ENCODE data around the gene MINDY4.

The MINDY4 gene

DNA sequence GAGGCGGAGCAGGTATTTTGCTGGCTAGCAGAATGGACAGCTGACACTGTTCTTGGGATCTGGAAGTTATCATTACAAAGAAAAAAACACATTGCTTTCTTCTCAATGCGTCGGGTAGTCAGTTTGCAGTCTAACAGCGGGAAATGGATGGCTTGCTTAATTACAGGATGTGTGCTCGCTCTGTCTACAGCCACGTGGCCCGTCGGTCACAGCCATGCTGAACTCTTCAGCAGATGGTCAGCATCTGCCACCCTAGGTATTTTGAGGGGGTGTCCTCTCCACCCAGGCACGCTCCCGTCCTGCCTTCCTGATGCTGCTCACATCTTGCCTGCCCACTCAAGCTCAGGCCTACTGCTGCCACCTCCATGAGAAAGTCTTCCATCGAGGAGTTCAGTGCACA is 39.6 kb upstream of the MINDY4 start:
- Histone ChIP-seq H3K27ac (ENCODE audit: low read length) (no peak overlapping the region), H3K4me1 (ENCODE audit: control insufficient read depth, insufficient read depth, low read length) (0 out of 2 replicates have a peak, but pooled peaks cover 2% of the 10 kb centered on the region), H3K9me3 (ENCODE audit: control insufficient read depth, insufficient read depth, low read length) (no peaks in the 10 kb centered on the region), H3K4me3 (ENCODE audit: low read length) (no peak overlapping the region), H3K27me3 (ENCODE audit: control insufficient read depth, insufficient read depth, low read length) (no peaks in the 10 kb centered on the region), H3K36me3 (ENCODE audit: control insufficient read depth, insufficient read depth, low read length) (no peaks in the 10 kb centered on the region)
- DNase-seq (ENCODE audit: low read depth, low spot score), result no peak
- WGBS (ENCODE audit: insufficient coverage, insufficient read length), result no CpG with 5 or more reads among the region's 11 CpGs

DNA sequence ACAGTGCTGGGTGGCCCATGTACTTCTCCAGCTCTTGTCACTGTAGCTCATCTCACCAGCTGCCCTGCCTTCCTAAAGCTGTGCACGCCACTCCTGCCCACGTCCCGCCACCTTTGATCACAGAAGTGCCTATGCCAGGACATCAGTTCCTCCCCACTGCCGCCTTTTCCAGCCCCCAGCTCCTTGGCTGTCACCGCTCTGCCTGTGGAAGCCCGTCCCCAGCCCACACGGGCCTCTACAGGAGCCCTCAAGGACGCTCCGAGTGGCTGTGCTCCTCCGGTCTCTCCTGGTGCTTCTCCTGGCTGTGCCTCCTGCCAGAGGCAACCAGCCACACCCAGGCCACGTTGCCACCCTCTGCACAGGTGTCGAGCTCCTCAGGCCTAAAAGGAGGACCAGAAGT is 38.6 kb upstream of the MINDY4 start:
- no peak overlapping the region for H3K4me3 ChIP-seq (ENCODE audit: low read length)
- WGBS (ENCODE audit: insufficient coverage, insufficient read length), result no CpG with 5 or more reads among the region's 12 CpGs
- H3K4me1 ChIP-seq (ENCODE audit: control insufficient read depth, insufficient read depth, low read length), result no peaks in the 10 kb centered on the region
- H3K9me3 ChIP-seq (ENCODE audit: control insufficient read depth, insufficient read depth, low read length), result no peaks in the 10 kb centered on the region
- DNase-seq (ENCODE audit: low read depth, low spot score), result no peak
- H3K36me3 ChIP-seq (ENCODE audit: control insufficient read depth, insufficient read depth, low read length), result no peaks in the 10 kb centered on the region
- no peaks in the 10 kb centered on the region for H3K27me3 ChIP-seq (ENCODE audit: control insufficient read depth, insufficient read depth, low read length)
- no peak overlapping the region for H3K27ac ChIP-seq (ENCODE audit: low read length)

DNA sequence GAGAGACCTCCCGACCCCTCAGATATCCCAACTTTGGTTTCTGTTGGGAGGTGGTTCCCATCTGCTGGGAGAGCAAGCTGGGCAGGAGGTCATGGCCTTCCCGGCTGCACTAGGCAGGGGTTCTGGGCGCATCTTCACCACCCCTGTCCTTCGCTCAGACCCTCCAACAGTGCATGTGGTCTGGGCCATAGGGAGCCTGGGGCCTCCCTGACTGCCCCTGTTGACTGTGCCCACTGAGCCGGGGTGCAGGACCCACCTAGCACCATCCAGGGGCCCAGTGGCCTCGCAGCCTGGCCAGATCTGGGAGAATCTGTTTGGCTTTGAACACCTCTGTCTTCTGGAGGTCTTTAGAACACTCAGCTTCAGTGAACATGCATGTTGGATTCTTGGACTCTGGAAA is 38.0 kb upstream of the MINDY4 start:
- Histone ChIP-seq H3K27ac (ENCODE audit: low read length) (no peak overlapping the region), H3K27me3 (ENCODE audit: control insufficient read depth, insufficient read depth, low read length) (no peaks in the 10 kb centered on the region), H3K4me1 (ENCODE audit: control insufficient read depth, insufficient read depth, low read length) (no peaks in the 10 kb centered on the region), H3K4me3 (ENCODE audit: low read length) (no peak overlapping the region), H3K36me3 (ENCODE audit: control insufficient read depth, insufficient read depth, low read length) (no peaks in the 10 kb centered on the region), H3K9me3 (ENCODE audit: control insufficient read depth, insufficient read depth, low read length) (no peaks in the 10 kb centered on the region)
- no peak for DNase-seq (ENCODE audit: low read depth, low spot score)
- WGBS (ENCODE audit: insufficient coverage, insufficient read length), result no CpG with 5 or more reads among the region's 6 CpGs

DNA sequence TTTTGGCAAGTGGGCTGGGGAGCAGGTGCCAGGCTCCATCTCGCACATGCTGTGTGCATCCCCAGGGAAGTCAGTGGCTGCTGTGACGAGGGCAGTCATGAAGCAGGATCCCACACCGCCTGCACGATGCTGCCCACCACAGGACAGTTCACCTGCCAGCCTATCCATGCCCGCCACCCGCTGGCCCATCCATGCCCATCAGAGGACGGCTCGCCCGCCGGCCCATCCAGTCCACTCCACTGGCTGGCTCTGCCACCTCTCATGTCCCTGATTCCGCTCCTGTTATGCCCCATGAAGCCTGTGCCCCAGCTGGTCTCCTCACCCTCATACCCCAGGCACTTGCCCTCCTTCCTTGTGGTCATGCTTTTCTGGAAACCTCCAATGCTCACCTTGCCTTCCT is 37.5 kb upstream of the MINDY4 start:
- no peak overlapping the region for H3K4me3 ChIP-seq (ENCODE audit: low read length)
- no peaks in the 10 kb centered on the region for H3K36me3 ChIP-seq (ENCODE audit: control insufficient read depth, insufficient read depth, low read length)
- no CpG with 5 or more reads among the region's 11 CpGs for WGBS (ENCODE audit: insufficient coverage, insufficient read length)
- no peak for DNase-seq (ENCODE audit: low read depth, low spot score)
- no peaks in the 10 kb centered on the region for H3K9me3 ChIP-seq (ENCODE audit: control insufficient read depth, insufficient read depth, low read length)
- H3K27me3 ChIP-seq (ENCODE audit: control insufficient read depth, insufficient read depth, low read length), result no peaks in the 10 kb centered on the region
- H3K27ac ChIP-seq (ENCODE audit: low read length), result no peak overlapping the region
- H3K4me1 ChIP-seq (ENCODE audit: control insufficient read depth, insufficient read depth, low read length), result no peaks in the 10 kb centered on the region

DNA sequence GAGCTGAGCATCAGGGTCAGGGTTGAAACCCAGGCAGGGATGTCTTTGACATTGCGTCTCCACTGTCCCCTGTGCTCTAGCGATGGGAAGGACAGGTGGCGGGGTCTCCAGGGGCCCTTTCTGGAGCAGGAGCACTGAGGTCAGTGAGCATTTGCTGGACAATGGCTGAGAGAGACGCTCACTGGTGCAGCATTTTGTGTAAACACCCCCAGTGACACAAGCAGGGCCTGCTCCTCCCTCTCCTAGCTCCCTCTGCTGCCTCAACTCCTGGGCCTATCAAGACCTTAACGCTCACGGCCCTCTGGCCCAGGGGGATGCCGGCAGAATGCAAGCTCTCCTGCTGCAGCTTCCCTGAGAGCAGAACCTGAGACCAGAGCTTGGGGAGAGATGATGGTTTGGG is 36.7 kb upstream of the MINDY4 start:
- Histone ChIP-seq H3K9me3 (ENCODE audit: control insufficient read depth, insufficient read depth, low read length) (no peaks in the 10 kb centered on the region), H3K36me3 (ENCODE audit: control insufficient read depth, insufficient read depth, low read length) (no peaks in the 10 kb centered on the region), H3K4me1 (ENCODE audit: control insufficient read depth, insufficient read depth, low read length) (no peaks in the 10 kb centered on the region), H3K27me3 (ENCODE audit: control insufficient read depth, insufficient read depth, low read length) (no peaks in the 10 kb centered on the region), H3K4me3 (ENCODE audit: low read length) (no peak overlapping the region), H3K27ac (ENCODE audit: low read length) (no peak overlapping the region)
- DNase-seq (ENCODE audit: low read depth, low spot score), result no peak
- no CpG with 5 or more reads among the region's 7 CpGs for WGBS (ENCODE audit: insufficient coverage, insufficient read length)

DNA sequence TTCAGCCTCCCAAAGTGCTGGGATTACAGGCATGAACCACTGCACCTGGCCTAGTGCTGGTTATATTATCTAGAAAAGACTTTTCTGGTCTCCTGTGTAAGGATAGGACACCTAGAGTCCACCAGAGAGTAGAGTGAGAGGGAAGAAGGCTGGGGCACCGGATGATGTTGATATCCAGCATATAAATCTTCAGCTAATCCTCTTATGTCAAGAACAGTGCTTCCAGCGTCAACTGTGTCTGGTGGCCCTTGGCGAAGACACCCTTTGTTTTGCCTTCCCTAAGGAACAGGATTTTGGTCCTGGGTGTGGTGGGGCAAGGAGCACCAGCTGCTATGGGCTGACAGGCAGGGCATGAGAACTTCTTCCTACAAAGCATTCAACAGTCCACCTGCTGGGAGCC is 35.6 kb upstream of the MINDY4 start:
- H3K27ac ChIP-seq (ENCODE audit: low read length), result no peak overlapping the region
- no peak overlapping the region for H3K4me3 ChIP-seq (ENCODE audit: low read length)
- H3K9me3 ChIP-seq (ENCODE audit: control insufficient read depth, insufficient read depth, low read length), result no peaks in the 10 kb centered on the region
- no CpG with 5 or more reads among the region's 3 CpGs for WGBS (ENCODE audit: insufficient coverage, insufficient read length)
- DNase-seq (ENCODE audit: low read depth, low spot score), result no peak
- H3K4me1 ChIP-seq (ENCODE audit: control insufficient read depth, insufficient read depth, low read length), result no peaks in the 10 kb centered on the region
- H3K36me3 ChIP-seq (ENCODE audit: control insufficient read depth, insufficient read depth, low read length), result no peaks in the 10 kb centered on the region
- H3K27me3 ChIP-seq (ENCODE audit: control insufficient read depth, insufficient read depth, low read length), result no peaks in the 10 kb centered on the region

DNA sequence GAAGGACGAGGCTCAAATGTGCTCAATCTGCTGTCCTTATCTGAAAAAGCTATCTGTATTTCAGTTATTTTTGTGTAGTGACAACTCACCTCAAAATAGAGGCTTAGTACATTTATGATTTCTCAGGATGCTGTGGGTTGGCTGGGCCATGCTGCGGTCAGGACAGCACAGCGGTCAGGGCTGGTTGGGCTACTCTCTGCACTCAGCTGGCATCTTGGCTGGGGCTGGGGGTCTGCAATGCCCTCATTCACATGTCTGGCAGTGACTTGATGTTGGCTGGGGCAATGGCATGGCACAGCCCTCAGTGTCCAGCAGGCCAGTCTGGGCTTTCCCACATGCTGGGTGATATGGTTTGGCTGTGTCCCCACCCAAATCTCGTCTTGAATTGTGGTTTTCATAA is 34.9 kb upstream of the MINDY4 start:
- Histone ChIP-seq H3K4me3 (ENCODE audit: low read length) (no peak overlapping the region), H3K27me3 (ENCODE audit: control insufficient read depth, insufficient read depth, low read length) (no peaks in the 10 kb centered on the region), H3K9me3 (ENCODE audit: control insufficient read depth, insufficient read depth, low read length) (no peaks in the 10 kb centered on the region), H3K4me1 (ENCODE audit: control insufficient read depth, insufficient read depth, low read length) (no peaks in the 10 kb centered on the region), H3K27ac (ENCODE audit: low read length) (no peak overlapping the region), H3K36me3 (ENCODE audit: control insufficient read depth, insufficient read depth, low read length) (no peaks in the 10 kb centered on the region)
- DNase-seq (ENCODE audit: low read depth, low spot score), result no peak
- no CpG with 5 or more reads among the region's 4 CpGs for WGBS (ENCODE audit: insufficient coverage, insufficient read length)

DNA sequence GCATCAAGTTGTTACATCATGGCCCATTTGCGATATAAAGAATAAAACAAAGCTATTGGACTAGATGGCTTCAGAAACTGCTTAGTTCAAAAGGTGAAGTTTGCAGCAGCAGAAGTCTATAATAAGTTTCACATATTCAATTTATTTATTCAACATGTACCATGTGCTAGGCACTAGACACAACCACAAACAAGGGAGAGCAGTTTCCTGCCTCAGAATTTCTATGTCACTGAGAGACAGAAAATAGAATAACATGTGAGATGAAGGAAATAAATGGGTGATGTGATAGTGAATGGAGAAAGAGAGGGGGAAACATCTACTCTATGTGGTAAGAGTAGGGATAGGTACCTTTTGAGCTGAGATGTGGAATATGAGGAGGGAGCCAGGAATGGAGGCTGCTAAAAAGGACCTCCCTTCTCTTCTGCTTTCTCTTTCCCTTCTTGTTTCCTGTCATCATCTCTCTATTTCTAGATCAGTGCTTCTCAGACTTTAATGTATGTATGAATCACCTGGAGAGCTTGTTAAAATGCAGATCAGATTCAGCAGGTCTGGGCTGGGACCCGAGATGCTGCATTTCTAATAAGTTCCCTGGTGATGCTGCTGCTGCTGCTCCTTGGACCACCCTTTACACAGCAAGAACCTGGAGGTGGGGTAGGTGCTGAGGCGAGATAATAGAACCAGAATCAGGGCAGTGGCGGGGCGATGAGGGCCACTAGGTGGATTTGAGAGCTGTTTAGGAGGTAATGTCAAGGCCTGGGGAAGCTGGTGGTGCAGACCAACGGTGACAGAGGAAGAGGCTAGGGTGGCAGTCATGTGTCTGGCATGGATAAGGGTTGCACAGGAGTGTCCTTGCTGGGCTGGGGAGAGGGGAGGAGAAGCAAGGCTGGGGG is 32.9 kb upstream of the MINDY4 start:
- H3K9me3 ChIP-seq (ENCODE audit: control insufficient read depth, insufficient read depth, low read length), result no peaks in the 10 kb centered on the region
- no peaks in the 10 kb centered on the region for H3K27me3 ChIP-seq (ENCODE audit: control insufficient read depth, insufficient read depth, low read length)
- no peak overlapping the region for H3K27ac ChIP-seq (ENCODE audit: low read length)
- no peaks in the 10 kb centered on the region for H3K36me3 ChIP-seq (ENCODE audit: control insufficient read depth, insufficient read depth, low read length)
- no CpG with 5 or more reads among the region's 6 CpGs for WGBS (ENCODE audit: insufficient coverage, insufficient read length)
- no peak overlapping the region for H3K4me3 ChIP-seq (ENCODE audit: low read length)
- H3K4me1 ChIP-seq (ENCODE audit: control insufficient read depth, insufficient read depth, low read length), result no peaks in the 10 kb centered on the region
- DNase-seq (ENCODE audit: low read depth, low spot score), result no peak

DNA sequence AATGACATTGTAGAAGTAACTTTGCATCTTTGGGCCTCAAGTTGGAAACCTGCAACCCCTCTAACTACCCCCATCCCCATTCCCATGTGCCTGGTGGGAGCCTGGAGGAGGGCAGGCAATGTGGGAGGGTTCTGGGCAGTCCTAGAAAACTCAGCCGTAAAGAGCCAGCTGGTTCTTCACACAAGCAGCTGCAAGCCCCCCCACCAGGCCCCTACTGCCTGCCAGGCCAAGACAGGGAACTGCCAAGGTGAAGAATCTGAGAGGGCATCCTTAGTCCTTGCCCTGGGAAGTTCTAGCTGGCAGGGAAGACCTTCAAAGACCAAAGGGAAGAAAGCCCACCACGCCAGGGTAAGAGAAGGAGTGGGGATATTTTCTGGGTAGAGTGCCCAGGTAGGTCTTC is 31.5 kb upstream of the MINDY4 start:
- DNase-seq (ENCODE audit: low read depth, low spot score), result no peak
- Histone ChIP-seq H3K27me3 (ENCODE audit: control insufficient read depth, insufficient read depth, low read length) (no peaks in the 10 kb centered on the region), H3K36me3 (ENCODE audit: control insufficient read depth, insufficient read depth, low read length) (no peaks in the 10 kb centered on the region), H3K27ac (ENCODE audit: low read length) (no peak overlapping the region), H3K4me3 (ENCODE audit: low read length) (no peak overlapping the region), H3K9me3 (ENCODE audit: control insufficient read depth, insufficient read depth, low read length) (no peaks in the 10 kb centered on the region), H3K4me1 (ENCODE audit: control insufficient read depth, insufficient read depth, low read length) (no peaks in the 10 kb centered on the region)
- no CpG with 5 or more reads among the region's 2 CpGs for WGBS (ENCODE audit: insufficient coverage, insufficient read length)

DNA sequence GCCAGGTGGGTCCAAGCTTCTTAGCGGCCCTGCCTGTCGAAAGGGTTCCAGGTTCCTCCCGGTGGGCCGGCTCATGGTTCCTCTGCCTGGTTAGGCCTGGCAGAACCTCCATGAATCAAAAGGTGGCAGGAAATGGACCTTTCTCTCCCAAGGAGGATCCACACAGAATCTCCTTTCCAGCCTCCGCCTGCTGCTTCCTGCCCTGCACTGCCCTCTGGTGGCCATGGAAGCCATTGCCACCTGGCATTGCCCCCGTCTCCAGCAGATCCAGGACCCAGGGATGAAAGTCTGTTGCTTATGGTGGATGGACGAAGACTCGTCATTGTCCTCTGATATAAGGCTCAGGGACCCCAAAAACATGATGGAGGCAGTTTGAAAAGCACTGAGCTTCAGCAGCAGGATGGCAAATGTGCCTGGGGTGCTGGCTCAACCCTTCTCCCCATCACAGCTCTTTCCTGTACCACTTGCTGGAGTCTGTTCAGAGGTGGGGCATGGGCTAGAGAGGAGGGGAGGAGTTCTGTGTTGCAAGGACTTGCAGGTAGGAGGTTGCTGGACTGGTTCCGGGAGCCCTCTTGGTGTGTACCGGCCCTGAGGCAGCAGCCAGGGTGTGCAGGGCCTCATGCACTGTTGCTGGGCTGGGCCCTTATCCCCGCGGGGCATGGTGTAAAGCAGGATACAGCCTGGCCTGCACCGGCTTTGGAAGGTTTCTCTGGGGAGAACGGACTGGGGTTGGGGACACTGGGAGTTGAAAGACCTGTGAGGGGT is 30.6 kb upstream of the MINDY4 start:
- DNase-seq (ENCODE audit: low read depth, low spot score), result peak; percentile 61
- no peak overlapping the region for H3K27ac ChIP-seq (ENCODE audit: low read length)
- no CpG with 5 or more reads among the region's 14 CpGs for WGBS (ENCODE audit: insufficient coverage, insufficient read length)

More for the DNA sequence above, 30.6 kb upstream of the MINDY4 start:
- Histone ChIP-seq H3K4me1 (ENCODE audit: control insufficient read depth, insufficient read depth, low read length) (no peaks in the 10 kb centered on the region), H3K27me3 (ENCODE audit: control insufficient read depth, insufficient read depth, low read length) (no peaks in the 10 kb centered on the region), H3K9me3 (ENCODE audit: control insufficient read depth, insufficient read depth, low read length) (no peaks in the 10 kb centered on the region), H3K36me3 (ENCODE audit: control insufficient read depth, insufficient read depth, low read length) (no peaks in the 10 kb centered on the region), H3K4me3 (ENCODE audit: low read length) (no peak overlapping the region)

All from iPS DF 6.9 (cell line).